ENCODE results near the gene LONP2.
A peak's percentile ranks its signal among the peaks of the same experiment; 100 is the strongest.
"Not testable (repeated sequence)": the region's sequence is repeated elsewhere in the genome, so short reads cannot be mapped to it uniquely, and the experiment has no call there.

The LONP2 gene

DNA sequence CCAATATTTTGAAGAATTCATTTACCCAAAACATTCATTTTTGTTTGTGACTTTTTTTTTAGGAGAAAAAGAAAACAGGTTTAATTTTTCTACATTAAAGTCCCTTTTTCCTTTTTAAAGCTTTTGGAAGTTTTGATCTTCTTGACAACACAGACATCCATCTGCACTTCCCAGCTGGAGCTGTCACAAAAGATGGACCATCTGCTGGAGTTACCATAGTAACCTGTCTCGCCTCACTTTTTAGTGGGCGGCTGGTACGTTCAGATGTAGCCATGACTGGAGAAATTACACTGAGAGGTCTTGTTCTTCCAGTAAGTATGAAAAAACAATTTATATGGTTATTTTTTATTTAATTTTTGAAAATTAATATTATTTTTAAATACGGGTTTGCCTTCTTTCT, 103.9 kb downstream of the LONP2 start:
- DNase-seq: no peak

DNA sequence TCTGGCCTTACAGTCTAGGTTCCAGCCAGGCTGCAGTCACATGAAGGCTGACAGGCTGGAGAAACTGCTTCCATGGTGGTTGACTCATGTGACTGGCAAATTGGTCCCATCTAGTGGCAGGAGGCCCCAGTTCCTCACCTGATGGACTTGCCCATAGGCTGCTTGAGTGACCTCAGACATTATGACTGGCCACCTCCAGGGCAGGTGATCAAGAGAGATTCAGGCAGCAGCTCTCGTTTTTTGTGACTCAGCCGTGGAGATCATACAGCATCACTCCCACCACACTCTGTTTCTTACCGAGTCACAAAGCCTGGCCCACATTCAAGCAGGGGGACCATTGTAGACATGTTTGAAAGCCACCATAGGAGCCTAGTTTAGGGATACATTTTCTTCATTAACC, 106.6 kb downstream of the LONP2 start:
- no peak for DNase-seq

DNA sequence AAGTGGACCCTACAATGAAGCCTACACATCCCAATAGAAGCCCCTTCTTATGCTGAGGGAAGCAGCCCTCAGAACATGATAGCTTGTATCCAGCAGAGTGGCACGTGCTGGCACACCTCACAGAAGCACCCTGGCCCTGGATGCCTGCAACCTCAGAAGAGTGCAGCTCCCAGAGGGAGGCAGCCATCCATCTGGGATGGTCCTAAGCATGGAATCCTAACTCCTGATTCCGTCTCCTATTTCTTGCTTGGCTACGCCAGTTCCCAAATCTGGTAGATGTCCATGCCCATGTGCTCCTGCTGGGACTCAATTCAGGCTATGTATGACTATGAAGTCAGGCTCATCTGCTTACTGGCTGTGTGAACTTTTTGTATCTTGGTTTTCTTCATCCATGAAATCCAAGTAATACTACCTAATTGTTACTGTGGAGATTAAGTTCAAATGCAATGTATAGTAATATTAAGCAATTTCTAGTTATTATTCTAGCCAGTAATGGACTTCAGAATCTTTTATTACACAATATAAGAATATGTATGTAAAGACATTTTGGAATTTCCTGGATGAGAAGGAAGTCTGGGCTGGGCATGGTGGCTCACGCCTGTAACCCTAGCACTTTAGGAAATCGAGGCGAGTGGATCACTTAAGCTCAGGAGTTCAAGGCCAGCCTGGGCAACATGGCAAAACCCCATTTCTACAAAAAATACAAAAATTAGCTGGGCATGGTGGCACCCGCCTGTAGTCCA, 108.7 kb downstream of the LONP2 start:
- no peak for DNase-seq

DNA sequence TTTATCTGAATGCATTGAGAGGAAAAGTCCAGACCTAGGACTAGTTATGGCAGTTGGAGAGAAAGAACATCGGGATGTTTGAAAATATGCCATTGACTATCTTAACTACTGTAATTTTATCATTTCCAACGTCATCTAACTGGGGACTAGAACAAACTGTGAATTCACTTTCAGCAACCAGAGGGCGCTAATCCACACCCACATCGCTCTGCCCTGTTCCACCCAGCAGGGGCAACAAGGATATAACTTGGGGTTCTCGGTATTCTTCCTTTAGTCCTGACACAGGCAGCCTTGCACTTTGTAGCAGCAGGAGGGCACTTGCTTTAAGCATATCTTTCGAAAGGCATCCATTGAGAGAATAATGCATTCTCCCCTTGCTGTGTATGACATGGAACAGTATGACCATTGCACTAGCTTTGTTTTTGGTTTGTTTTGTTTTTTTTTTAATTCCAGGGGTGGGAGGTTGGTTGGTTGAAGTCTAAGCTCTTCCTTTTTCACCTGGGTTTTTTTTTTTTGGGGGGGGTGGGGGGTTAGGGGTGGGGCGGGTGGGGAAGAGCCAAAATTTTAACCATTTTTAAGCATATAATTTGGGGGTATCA, 109.6 kb downstream of the LONP2 start:
- DNase-seq: peak; percentile 75

DNA sequence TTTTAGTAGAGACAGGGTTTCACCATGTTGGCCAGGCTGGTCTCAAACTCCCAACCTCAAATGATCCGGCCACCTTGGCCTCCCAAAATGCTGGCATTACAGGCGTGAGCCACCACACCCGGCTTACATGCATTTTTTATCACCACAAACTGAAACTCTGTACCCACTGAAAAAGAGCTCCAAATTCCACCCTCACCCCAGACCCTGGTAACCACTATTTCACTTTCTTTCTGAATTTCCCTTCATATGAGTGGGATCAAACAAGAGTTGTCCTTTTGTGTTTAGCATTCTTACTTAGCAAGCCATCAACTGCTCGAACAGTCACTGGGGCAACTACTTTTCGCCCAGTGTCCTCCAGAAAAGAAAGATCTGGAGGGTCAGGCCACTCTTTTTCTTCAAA, 110.3 kb downstream of the LONP2 start:
- DNase-seq: not testable (repeated sequence)

DNA sequence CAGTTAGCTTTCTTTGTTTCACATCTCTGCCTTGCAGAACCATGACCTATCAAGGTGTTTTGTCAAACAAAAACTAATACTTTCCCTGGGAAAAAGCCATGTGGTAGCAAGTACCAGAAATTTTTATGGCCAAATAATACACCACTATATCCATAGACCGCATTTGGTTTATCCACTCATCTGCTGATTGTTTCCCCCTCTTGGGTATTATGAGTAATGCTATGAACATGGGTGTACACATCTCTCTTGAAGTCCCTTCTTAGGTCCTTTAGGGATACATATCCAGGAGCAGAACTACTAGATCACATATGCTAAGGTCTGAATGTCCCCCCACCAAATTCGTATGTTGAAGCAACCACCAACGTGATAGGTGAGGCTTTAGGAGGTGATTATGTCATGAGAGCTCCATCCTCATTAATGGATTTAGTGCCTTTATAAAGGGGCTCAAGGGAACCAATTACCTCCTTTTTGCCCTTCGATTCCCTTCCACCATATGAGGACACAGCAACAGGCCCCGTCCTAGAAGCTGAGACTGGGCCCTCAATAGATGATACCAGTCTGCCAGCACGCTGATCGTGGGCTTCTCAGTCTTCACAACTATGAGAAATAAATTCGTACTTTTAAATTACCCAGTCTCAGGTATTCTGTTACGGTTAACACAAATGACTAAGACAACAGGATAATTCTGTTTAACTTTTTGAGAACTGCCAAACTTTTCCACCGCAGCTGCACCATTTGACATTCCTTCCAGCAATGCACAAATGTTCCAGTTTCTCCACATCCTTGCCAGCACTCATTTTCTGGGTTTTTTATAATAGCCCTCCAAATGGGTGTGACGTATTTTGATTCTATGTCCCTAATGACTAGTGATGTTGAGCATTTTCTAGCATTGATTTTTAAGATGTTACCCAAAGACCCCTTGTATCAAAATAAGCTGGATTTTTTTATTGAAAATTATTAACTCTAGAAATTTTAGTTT, 111.1 kb downstream of the LONP2 start:
- no peak for DNase-seq

DNA sequence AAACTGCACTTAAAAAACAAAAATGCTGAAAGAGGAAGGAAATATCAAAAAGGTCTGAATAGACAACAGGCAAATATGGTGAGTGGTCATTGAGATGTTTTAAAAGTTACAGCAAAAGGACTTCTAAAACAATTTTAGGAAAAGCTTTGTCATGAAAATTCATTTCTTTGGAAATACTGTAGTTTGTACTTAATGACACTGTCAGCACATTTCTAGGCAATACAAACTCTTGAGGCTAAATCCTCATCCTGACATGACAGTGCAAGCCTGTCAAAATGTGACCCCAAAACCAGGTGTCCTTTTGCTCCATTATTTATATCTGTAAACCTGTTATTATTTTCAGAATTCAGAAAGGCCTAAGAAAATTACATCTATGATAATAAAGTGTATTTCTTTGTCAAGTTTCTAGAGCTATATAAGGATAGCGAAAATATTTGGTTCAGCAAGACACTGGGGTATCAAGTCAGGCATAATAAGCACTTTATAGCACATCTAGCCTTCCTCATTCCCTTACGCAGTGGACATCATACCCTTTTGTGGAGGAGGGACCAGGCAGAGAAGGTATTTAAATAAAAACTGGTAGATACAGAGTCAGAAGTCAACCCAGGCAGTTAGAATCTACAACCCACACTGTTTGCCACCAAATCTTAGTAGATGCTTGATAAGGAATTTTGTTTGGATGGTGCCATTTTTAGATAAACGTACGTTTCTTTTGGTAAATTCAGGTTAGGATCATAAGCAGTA, 112.7 kb downstream of the LONP2 start:
- no peak for DNase-seq

DNA sequence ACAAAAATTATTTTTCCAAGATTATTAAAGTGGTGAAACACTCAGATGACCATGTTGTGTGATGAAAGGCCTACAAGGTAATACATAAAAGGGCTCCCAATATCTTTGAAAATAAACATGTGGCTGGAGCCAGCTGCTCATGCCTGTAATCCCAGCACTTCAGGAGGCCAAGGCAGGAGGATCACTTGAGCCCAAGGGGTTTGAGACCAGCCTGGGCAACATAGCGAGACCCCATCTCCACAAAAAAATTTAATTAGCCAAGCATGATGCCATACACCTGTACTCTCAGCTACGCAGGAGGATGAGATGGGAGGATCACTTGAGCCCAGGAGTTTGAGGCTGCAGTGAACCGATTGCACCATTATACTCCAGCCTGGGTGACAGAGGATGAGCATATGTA, 114.3 kb downstream of the LONP2 start:
- no peak for DNase-seq

DNA sequence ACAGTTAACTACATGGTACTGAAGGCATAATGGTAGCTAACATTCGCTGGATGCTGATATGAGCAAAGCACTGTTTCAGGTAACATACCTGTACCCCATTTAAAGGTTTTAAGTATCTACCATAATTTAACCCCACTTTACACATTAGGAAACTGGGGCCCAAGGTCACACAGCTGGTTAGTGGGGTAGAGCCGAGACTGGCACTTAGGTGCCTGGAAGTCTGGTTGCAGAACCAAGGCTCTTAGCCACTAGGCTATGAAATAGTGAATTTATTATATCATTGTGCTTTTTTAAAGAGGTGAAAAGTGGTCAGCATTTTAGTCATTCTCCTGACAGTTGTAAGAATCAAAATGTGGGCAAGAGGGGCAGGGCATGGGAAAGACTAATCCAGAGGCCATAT, 115.9 kb downstream of the LONP2 start:
- no peak for DNase-seq

DNA sequence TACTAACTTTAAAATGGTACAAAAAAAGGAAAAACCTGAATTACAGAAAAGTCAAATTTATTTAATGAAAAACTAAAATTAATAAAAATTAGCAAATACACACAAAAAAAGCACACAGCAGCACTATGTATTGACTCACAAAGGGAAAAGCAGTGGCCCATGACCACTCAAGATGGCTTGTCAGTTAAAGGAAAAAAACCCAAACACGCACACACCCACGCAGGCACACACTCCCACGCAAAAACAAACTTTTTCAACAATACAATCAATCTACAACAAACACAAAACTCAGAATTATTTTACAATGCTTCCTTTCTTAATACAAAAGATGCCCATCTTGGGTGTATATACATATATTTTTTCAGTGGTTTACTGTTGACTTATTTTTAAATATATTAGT, 116.9 kb downstream of the LONP2 start:
- DNase-seq: no peak

DNA sequence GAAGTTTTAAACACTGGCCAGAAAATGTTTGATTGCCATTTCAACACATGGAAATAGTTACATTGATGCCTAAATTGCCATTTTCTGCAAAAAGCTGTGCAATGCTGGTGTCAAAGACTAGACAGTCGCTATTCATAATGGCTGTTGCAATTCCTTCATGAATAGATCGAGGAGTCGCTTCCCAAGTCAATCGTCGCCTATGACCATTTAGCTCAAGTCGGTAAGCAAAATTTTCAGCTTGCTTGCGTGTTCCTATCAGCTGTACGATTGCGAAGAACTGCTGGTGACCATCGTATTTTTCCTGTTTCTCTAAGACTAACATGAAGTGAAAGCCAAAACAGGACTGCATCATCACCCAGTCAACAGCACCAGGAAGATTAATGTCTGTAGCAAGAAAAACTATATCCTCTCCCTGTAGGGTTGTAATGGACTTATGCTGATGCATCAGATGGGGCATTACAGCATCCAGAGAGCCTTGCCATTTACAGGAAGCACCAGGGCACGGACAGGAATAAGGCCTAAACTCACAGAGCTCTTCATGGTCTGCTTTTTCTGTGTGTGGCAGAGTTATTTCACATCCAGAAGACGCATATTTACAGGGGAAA, 117.5 kb downstream of the LONP2 start:
- DNase-seq: peak; percentile 62

DNA sequence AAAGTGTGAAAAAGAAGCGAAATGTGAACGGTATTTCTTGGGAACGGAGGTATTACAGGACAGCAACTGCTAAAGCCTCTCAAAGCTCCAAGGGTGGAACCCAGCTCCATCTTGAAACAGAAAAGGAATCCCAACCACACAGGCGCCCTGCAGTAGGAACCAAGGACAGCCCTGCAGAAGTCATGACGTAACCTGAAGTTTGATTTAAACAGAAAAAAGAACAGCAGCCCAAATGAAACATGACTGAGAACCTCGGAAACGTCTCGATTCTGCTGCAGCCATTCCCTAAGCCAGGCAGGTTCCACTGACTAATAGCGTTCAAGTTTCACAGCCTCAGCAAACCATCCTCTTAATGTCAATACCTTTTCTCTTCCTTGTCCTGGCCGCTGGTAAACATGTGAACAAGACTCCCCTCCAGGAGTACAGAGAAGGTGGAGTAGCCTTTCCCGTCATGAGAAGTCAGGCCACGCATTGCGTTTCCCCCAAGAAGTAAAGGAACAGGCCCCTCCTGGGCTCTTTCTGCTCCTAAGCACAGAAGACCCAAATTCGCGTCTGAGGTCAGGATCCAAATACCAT, 121.0 kb downstream of the LONP2 start:
- no peak for DNase-seq

DNA sequence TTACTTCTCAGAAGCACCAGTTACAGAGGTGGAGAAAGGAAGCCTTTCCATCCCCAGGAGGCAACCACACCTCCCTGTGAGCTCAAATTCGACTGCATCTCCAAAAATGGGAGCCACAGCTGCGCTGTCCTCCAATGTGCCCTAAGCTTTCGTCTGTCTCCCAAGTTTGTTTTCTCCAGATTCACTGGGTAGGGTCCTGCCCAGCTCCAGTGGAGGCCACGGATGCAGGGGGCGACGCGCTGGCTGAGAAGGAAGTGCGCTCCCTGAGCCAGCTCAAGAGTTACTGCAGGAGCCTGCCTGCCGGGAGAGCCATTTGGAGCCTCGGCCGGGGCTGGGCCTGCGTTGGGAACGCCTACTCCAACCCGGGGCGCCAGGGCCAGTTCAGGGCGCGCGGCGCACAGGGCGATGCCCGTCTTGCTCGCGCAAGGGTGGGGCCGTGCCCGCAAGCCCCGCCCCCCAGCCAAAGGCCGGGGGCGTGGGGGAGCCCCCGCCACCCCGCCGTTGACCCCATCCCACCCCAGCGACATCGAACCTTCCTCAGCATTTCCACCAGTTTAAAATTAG, 121.6 kb downstream of the LONP2 start:
- peak; percentile 64 for DNase-seq

DNA sequence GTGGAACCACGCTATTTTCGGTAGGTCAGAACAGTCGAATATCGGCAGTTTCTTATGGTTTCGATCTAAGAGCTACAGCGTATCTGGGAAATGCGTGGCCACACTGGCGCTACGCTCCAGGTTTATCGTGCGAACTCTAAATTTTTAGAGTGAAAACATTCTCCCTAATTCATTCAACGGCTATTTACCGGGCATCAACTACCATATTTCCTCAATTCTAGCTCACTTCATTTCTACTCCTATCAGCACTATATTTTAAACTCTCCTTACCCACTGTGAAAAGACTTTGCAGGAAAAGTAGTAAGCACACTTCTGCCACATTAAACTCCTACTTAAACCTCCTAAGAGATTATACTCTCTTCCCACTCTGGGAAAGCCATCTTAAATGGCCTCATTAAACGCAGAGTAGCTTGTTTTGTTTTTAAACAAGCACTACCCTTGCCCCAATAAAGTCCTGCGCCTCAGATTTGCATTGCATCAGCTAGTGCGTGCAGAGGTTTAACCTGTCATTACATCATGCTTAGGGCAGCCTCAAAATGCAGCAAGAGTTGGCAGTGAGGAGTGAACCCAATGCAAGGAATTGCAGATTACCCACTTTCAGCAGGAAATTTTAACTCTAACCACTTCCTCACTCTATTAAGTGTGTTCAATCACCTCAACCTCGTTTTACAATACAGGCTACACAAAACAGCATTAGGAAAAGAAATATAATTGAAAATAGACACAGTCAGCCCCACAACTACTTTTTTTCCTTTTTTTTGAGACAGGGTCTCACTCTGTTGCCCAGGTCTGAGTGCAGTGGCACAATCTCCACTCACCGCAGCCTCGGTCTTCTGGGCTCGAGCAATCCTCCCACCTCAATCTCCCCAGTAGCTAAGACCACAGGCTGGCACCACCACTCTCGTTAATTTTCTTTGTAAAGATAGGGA, 122.3 kb downstream of the LONP2 start:
- peak; percentile 79 for DNase-seq

DNA sequence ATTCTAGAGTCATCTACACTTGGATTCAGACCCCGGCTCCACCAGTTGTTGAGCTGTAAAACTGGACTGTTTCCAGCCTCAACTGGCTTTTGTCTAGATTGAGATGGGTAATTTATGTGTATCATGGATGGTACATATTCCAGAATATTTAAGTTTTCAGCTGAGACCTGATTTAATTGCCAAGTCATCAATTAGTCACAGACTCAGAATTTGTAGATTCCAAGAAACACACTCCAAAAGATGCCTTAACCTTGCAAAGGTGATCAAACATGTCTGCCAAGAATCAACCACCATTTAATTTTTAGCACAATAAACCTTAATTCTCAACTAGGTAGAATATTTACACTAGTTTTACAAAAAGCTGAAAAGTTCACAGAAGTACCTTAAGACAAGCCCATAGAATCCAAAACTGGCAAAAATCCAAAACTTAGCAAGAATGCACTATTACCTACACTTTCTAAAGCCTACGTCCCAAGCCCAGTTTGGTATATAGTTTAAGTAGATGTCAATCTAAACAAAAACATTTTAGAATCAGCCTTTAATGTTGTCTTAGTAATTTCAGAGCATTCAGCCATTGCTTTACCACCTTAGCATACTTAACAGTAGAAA, 123.4 kb downstream of the LONP2 start:
- DNase-seq: no peak

DNA sequence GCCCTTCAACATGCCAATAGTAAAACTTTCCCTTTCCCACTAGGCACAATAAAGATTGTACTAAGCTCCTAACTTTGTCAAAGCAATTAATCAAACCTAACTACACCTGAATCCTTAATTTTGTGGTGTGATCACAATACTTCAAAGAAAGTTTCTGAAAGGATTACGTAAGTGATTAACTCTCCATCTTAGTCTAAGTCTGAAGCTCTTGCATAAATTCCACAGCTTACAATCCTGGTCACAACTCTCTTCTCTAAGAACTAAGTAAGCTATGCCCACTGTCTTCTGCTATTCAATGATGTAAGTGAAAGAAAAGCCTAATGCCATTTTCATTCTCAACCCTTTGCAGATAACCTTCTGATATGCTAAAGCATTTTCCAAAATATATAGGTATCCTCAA, 125.7 kb downstream of the LONP2 start:
- DNase-seq: no peak

DNA sequence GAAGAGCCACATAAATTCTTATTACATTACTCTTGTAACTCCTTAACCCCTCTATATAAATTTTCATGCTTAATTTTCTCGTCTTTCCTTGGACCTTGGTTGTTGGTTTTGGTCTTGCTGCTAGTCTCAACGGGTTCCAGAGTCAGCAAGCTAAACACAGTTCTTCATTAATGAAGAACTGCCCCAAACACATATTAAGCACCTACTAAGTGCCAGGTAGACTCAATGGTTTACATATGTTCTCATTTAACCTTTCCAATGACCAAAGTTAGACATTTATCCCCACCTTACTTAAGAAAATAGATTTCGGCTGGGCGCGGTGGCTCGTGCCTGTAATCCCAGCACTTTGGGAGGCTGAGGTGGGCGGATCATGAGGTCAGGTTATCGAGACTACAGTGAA, 126.1 kb downstream of the LONP2 start:
- no peak for DNase-seq

DNA sequence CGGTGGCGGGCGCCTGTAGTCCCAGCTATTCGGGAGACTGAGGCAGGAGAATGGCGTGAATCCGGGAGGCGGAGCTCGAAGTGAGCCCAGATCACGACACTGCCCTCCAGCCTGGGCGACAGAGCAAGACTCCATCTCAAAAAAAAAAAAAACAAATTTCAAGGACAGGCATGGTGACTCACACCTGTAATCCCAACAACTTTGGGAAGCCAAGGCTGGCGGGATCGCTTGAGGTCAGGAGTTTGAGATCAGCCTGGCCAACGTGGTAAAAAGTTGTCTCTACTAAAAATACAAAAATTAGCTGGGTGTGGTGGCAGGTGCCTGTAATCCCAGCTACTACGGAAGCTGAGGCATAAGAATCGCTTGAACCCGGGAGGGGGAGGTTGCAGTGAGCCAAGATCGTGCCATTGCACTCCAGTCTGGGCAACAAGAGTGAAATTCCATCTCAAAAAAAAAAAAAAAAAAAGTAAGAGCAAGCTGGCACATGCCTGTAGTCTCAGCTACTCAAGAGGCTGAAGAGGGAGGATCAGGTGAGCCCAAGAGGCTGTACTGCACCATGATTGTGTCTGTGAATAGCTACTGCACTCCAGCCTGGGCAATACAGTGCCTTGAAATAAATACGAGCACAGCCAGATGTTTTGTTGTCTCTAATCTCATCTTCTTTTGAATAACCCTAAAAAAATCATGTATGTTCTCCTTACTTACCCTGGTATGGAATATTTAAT, 126.7 kb downstream of the LONP2 start:
- DNase-seq: not testable (repeated sequence)

DNA sequence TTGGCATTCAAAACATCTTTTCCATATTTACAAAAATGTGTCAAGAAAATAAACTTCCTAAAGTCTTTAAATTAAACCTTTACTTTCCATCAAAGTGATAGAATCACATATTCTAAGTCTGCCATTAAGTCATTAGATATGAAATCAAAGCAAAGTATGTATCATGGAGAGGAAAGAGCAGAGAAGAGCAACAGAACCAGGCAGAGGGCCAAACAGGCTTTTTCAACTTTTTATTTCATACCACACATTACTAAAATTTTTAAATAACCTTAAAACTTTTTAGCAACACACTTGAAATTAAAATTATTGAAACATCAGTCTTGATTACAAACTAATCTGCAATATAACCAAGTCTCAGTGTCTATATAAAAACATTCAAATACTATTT, 127.3 kb downstream of the LONP2 start:
- no peak for DNase-seq

DNA sequence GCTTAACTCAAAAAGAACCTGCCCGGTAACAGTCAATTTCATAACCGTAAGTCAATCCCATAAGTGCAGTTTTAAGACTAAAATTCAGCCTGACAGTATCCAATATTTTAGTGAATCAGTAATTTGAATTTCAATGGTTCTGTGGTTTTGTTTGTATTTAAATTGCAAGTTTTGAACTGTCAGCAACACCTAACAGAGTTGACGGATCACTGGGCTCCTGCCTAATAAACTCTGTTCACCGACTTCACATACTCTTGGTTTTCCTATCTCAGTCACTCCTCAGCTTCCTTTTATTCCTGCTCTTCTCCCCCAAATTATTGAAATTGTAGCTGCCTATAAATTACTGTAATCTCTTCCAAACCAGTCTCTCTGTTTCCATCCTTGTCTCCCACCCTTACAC, 128.6 kb downstream of the LONP2 start:
- no peak for DNase-seq

Data from MV-4-11 (cell line).